OCI-LY3 (cell line): ENCODE measurements around the gene SEC16A.

Experiments
- CTCF ChIP-seq: fragments of 200-600, 300-600 bp; sonication (generic); IDR thresholded peaks from 2 replicates; pipeline ENCODE4 v1.5.1; 2014; ENCODE audit warnings: antibody characterized with exemption, low read length, low read depth
- EZH2phosphoT487 ChIP-seq: fragments of 200-600 bp; shearing (Covaris generic); IDR thresholded peaks from 2 replicates; pipeline ENCODE4 v1.6.1; 2018; ENCODE audit warnings: antibody characterized with exemption, mixed run types, low read depth

DNA sequence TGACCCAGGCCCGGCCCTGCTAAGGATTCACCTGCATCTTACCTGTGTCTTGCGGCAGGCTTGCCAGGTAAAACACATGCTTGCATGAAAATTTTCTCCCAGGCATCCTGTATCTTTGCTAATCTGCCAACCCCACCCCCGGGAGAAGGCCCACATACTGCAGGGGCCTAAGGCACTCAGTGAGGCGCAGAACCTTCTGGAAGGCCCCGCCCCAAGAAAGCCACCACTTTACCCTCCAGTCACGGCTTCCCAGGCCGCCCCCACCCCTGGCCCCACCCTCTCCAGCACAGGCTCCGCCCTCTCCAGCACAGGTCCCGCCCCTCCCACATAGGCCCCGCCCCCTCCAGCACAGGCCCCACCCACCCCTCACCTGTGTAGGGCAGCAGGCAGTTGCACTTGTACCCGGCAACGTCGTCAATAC is 29.8 kb upstream of the SEC16A start:
- TF ChIP-seq CTCF (no peak), EZH2phosphoT487 (no peak)
